Posterior cingulate gyrus (tissue), 11 donors: ENCODE data around the gene PGAM5.

Source experiments
- DNase-seq, 10 donors: peaks; one replicate each; pipeline versions ENCODE4 v3.0.0 to v3.0.0-alpha.2; 2020 to 2021; ENCODE audit warnings: mixed read lengths in 3 of 10
- intact Hi-C: fragments of 100-400 bp; cut with DNase I; formaldehyde crosslinking; loops from one replicate; pipeline ENCODE4 v1.15.1; 2023

PGAM5 gene

DNA sequence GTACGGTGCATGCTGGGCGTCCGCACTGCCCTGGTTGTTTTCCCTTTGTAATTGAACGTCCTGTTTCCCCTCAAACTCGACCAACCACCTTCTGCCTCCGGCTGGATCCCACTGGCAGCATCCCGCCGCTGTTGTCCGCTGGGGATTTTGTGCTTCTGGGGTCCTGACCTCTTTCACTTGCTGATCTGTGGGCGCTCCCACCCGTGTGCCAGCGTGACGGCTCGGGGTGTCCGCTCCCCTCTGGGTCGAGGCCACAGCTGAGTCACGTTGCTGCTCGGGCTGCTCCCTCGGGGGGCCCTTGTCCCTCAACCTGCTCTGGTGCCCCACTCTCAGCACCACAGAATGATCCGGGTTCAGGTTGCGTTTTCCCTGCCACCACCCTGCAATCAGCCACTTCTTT is 8.0 kb downstream of the PGAM5 start:
- peak in 2 of 10 donors; percentile 68 to 71 for DNase-seq
- intact Hi-C loops, result loop anchor here (10.0 kb wide), 1 partner anchor 46 kb away; the partner anchor contains the start of gene ANKLE2

DNA sequence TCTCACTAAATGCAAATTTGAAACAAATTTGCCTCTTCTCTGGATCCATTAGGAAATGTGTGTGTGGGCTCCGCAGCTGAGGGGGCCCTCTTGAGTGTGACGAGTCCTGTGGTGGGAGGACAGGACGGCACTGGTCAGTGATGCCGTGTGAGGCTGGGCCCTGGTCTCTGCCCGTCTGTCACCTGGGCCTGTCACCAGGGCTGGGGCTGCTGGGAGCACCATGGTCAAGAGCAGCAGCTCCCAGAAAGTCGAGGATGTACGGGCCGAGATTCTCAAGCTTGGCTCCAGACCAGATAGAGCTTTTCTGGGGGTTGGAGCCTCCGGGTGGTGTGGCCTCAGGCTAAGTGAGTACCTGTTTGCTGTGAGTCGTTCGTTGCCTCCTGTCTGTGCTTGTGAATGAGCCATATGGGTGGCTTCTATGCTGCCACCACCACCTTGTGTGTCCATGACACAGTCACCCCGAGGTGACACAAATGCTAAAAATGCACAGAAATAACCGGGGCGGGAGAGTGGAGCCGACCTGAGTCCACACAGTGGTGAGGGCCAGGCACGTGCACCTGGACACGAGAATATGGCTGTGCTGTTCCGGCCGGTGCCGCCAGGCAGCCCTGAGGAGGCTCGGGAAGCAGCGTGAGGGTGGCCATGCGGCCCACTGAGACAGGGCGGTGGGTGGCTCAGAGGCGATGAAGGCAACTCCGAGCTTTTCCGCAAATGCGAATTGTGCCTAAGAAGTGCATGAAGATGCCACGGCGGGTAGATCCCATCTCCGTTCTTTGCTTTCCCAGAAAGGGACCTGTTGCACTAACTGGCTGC is 8.7 kb downstream of the PGAM5 start:
- intact Hi-C loops, result loop anchor here (10.0 kb wide), 1 partner anchor 45 kb away; the partner anchor contains the start of gene ANKLE2
- DNase-seq, result peak in 3 of 10 donors; percentile 67 to 82 (median 81)

DNA sequence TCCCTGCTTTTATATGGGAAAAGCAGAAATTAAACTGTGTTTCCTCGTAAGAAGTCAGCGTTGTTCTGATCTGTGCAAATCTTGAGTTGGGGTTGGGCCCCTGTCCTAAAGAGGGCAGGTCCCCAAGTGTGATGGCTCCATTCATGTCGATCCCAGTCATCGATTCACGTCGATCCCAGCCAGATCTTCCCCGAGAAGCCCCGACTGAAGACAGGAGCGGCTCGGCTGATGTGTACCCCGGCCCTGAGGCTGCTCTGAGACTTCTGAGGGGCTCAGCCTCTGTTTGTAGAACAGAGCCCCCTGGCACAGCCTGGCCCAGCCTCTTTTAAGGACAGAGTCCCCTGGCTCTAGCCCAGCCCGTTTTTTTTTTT is 9.3 kb downstream of the PGAM5 start:
- peak in 2 of 10 donors; percentile 35 to 37 for DNase-seq
- intact Hi-C loops, result loop anchor here (10.0 kb wide), 1 partner anchor 45 kb away; the partner anchor contains the start of gene ANKLE2

DNA sequence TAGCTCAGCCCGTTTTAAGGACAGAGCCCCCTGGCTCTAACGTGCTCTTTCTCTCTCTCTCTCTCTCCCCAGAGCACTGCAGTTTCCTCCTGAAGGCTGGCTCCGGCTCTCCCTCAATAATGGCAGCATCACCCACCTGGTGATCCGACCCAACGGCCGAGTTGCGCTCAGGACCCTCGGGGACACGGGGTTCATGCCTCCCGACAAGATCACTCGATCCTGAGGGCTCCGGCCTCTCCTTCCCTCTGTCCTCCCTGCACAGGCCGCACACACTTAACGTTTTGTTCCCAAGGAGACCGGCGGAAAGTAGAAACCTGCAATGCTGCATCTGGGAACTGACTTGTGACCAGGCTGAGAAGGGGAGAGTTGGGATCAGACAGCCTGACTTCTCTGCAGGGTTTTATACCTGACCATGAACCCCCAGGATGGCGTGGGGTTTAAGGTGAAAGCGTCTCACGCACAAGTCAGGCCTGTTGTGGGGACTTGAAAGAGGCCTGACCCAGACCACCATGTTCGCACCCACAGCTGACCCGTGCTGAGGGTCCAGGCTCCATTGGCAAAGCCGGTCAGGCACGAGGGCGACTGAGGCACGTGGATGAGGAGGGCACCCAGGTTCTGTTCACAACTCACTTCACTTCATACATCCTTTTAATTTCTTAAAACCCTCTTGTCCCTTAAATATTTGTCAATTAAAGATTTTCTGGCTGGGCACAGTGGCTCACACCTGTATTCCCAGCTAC is 10.1 kb downstream of the PGAM5 start:
- intact Hi-C loops, result no loop called here
- DNase-seq, result peak in 2 of 10 donors; percentile 59 to 66

DNA sequence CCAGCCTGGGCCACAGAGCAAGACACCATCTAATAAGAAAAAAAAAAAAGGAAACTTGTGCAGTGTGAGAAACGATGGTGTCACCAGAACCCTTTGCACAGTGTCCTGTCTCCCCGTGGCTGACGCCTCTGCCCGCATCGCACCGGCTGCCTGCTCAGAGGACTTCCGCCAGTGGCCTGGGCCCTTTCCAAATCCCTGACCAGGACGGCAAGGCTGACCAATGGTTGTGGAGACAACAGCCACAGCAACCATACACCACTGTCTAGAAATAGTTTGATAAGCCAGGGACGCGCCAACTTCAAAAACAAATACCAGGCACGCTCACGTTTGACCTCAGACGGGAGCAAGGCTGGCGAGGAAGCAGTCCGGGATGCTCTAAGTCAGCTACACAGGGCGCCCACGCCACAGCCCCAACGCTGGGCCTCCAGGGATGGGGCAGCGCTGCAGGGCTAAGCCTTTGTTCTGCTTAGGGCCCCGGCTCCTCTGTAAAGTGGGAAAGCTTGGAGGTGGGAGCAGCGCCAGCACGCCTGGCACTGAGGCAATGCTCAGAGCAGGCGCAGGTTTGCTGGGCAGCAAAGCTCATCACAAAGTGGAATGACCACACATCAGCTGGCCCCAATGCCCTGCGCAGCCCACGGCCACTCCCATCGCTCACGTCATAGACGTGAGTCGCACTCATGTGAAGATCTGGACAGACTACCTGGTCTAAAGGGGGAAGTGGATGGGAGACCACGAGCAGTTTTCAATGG is 12.5 kb downstream of the PGAM5 start:
- peak in 2 of 10 donors; percentile 57 to 84 for DNase-seq
- intact Hi-C loops, result no loop called here

DNA sequence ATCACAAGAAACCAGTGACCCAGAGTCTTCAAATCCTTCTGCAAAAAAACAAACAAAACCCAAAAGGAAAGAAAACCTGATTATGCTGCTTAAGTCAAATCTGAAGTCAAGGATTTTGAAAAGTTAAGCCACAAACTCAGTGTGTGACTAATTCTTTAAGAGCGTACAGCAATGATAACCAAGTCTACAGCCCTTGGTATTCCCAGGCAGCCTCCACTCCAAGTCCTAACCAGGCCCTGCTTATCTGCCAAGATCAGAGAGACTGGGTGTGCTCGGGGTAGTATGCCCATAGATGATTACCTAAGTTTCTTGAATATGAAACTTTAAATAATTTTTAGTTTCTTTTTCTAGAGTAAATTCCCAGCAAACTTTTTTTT is 13.1 kb downstream of the PGAM5 start:
- no peak for DNase-seq
- intact Hi-C loops, result no loop called here

DNA sequence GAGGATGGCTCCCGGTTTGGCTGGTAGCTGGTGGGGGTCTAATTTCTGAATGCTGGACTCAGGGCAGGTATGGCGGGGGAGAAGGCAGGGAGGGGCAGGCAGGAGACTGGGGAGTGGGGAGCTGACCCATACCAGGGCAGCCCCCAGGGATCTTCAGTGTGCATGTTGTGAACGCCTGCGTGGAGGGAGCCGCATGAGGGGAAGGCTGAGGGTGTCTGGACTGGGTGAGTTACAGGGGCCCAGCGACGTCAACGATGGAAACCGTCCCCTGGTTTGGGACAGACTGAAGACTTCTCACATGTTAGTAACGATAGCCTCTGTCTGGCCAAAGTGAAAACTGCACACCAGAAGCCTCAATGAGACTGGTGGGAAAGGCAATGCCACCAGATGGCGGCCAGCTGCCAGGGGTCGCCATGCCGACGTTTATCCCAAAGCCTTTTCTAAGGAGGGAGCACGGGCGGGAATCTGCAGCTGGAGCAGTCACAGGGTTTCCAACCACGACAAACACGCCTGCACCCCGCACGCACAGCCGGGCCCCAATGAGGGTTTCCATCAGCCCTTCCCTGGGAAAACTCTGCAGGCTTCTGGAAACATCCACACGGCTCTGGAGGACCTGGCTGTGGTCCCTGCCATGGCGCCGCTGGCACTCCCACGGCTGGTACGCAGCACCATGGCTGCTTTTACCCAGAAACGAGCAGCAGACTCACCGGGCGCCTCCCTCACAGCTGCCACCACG is 14.0 kb downstream of the PGAM5 start:
- intact Hi-C loops, result no loop called here
- DNase-seq, result peak in 2 of 10 donors; percentile 73 to 77

DNA sequence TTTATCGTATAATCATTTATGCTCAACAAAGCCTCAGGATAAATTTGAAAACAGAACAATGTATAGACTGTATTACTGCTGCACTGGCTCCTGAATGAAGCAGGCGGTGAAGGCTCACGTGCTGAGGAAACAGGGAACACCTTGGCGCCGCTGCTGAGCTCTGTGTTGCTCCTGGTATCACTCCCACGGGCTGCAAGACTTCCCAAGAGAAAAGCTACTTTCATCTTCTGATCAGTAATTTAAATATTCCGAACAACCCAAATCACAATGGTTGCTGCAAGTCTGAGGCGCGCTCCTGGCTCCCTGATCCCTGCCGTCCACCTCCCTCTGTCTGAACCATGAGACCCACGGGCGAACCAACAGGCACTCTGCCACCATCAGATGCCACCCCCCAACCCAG is 15.7 kb downstream of the PGAM5 start:
- DNase-seq, result peak in 2 of 10 donors; percentile 52 to 55
- intact Hi-C loops, result no loop called here

DNA sequence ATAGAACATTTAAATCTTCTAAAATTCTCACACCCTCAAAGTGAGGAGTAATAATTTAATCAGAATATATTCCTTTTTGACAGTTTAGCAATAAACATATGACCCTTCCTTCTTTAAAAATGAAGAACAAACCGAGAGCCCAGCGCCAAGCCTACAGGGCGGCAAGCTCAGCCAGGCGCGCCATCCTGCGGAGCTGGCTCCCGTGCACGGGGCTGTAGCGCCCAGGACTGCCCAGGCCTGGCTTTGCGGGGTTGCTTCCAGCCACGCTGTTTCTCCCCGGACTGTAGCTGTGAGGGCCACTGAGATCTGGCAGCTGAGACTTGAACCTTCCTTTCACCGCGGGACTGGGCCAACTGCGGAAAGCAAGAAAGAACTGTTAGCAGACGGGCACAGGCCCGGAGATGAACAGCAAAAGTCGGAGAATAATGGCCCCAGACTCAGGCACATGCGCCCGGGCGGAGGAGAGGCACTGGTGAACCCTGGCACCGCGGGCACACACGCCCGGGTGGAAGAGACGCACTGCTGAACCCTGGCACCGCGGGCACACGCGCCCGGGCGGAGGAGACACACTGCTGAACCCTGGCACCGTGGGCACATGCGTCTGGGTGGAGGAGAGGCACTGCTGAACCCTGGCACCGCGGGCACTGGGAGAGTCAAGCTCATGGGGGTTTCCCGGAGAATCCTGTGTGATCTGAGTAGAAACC is 16.6 kb downstream of the PGAM5 start:
- DNase-seq, result peak in 2 of 10 donors; percentile 57
- intact Hi-C loops, result no loop called here

DNA sequence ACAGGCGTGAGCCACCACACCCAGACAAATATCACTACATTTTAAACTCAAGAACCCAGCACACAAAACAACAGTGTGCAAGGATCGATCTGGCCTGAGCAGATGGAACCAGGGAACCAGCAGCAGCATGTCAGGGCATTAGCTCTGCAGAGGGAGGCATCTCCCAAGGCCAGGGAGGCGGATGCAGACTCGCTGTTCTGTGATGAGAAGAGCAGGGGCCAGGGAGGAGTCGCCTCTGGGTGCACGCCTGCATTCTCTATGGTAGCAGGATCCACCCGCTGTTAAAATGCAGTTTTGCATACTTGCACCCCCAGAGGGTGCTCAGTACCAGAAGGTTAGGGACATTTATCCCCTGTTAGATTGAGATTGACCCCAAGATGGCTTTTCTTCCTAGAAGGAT is 17.9 kb downstream of the PGAM5 start:
- peak in 2 of 10 donors; percentile 12 to 40 for DNase-seq
- intact Hi-C loops, result no loop called here

DNA sequence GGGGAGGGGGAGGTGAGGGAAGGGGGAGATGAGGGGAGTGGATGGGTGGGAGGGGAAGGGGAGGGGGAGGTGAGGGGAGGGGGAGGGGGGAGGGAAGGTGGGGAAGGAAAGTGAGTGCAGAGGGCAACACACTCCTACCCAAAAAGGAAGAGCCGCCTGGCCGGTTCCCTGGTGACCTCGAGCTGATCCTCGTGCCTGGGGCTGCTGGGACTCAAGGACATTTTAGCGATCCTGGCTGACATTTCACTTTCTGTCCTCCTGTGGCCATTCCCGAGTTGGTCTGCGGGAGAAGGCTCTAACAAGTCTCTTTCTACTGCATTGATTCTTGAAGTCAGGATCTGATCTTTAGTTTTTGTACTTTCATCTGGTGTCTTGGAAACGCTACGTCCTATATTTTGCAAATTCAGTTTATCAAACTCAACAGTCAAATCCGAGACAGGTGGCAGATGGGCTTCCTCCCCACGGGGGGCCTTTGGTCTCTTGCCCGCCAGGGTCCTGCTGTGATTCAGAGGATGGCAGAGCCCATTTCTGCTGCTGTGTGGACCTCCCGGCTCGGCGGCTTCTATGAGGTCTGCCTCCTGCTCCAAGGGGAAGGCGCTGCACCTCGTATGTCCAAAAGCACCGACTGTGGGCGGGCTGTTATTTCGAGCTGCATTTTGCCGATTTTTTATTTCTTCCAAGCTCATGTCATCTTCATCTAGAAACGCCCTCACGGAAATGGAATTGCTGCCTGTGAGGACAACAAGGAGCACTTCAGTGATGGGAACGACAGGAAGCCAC is 19.1 kb downstream of the PGAM5 start:
- peak in 7 of 10 donors; percentile 36 to 91 (median 53) for DNase-seq

DNA sequence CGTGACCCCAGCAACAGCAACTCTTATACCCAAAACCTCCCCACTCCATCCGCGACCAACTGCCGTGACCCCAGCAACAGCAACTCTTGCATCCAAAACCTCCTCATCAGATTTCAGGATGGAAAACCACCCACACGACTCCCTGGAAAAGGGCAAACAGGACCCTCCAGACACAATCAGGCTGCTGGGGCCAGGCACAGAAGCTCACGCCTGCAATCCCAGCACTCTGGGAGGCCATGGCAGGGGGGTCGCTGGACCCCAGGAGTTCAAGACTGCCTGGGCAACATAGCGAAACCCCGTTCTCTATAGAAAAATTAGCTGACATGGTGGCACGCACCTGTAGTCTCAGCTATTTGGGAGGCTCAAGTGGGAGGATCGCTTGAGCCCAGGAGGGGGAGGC is 19.7 kb downstream of the PGAM5 start:
- DNase-seq, result peak in 1 of 10 donors; percentile 41
- intact Hi-C loops, result no loop called here

More for the DNA sequence above, 19.1 kb downstream of the PGAM5 start:
- intact Hi-C loops, result no loop called here

DNA sequence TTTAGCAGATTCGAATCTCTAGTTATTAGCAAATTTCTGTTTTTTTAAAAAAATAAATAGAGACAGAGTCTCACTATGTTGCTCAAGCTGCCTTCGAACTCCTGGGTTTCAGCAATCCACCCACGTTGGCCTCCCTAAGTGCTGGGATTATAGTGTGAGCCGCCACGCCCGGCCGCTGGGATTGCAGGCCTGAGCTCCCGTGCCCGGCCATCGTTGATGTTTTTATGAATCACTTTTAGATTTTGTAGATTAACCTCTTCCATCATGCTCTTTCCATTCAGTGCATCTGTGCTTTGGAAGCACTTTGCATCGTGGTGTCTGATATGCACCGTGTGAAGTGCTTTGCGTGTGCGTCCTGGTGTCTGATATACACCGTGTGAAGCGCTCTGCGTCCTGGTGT is 20.9 kb downstream of the PGAM5 start:
- intact Hi-C loops, result no loop called here
- peak in 3 of 10 donors; percentile 10 to 64 (median 25) for DNase-seq

DNA sequence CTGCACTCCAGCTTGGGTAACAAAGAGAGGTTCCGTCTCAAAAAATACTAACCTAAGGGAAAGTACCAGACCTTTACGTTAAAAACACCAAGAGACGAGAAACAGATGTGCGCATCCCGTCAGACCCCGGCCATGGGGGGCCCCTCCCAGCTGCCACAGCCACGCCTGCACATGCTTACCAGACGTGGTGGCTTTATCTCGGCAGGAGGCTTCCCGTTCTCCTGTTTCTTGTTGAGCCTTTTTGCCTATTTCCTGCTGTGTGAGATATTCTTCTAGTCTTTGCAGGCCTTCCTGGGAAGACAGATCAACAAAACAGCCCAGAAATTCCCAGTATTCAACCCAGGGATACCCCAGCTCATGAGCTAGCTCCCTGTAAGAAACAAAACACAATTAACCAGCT is 23.6 kb downstream of the PGAM5 start:
- DNase-seq, result peak in 2 of 10 donors; percentile 37 to 71
- intact Hi-C loops, result no loop called here

DNA sequence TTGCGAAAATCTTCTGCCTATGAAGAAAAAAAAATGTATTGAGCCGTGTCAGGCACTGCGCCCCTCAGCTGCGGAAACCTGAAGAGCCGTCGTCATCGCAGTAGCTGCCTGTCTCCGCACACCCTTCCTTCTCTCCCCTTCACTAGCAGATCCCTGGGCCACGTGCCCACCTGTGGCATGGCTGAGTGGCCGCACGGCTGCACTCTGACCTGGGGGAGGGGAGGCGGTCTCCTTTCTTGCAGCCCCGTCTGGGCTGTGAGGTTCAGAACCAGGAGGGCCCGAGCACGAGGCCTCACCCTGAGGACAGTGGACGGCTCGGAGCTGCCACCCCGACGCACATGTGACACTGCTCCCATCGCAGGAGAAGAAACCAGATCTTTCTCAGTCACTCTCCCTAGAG is 24.9 kb downstream of the PGAM5 start:
- intact Hi-C loops, result no loop called here
- DNase-seq, result peak in 3 of 10 donors; percentile 43 to 70 (median 49)

DNA sequence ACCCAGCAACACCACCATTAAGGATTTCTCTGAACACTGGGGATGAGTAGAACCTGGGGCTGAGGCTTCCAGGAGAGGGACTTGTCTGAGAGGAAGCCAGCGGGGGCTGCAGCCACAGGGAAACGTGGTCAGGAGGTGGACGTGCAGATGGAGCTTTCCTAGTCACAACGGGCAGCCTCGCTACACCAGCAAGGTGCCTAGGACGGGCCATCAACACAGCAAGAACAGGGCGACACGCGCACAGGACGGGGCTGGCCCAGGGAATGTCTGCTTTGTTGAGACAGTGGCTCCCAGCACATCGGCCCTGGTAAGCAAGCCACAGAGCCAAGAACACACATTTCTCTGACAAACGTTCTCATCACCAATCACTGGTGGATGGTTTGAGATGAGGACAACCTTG is 25.7 kb downstream of the PGAM5 start:
- intact Hi-C loops, result no loop called here
- DNase-seq, result peak in 3 of 10 donors; percentile 33 to 73 (median 63)

DNA sequence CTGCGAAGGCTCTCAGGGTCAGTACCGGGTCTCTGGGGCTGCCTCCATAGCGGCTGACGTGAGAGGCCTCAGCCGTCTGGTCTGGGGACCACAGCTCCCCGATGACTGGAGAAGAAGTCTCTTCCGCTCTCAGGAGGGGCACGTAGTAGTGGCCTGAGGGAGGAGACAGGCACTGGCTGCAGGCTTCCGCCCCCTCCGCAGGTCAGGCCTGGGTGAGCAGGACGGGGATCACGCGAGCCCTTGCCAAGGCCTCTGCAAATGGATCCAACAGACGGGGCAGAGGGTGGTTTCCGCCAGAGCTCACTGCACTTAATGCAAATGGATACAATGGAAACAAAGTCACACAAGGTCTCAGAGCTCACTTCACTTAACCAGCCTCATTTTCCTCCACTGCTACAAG is 26.3 kb downstream of the PGAM5 start:
- intact Hi-C loops, result no loop called here
- peak in 3 of 10 donors; percentile 33 to 55 (median 49) for DNase-seq

DNA sequence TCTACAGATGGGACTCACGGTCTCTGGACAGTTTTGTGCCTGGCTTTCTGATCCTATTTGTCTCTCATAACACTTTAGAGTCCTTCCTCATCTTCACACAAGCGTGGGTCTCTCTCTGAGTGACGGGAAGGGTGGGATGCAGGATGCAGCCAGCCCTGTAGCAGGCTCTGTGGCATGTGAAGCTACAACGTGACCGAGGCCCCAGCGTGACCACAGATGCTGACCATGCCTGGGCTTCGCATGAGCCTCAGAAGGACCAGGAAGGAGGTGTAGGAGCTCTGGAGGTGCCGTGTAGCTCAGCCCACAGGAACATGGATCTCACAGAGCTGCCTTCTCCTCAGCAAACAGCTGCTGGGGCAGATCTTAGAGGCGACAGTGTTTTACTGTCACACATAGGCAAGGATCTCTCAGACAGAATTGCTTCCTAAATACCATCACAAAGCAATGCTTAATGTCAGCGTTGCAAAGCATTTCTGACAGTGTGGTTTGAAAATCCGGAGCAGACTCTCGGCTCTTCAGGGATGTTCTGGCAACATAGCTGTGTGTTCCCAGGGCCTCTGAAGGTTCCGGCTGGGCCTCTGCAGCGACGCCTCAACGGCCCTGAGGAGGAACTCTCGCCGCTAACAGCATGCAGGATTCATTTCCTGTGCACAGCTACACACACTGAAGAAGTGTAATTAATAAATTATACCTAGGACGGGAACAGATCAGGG is 29.1 kb downstream of the PGAM5 start:
- DNase-seq, result peak in 1 of 10 donors; percentile 63
- intact Hi-C loops, result no loop called here
